Right forelimb (tissue), 1 donor: Measurements from ENCODE around the gene NCK2.

Experiments
- DNase-seq: peaks from one replicate; pipeline ENCODE4 v3.0.0-alpha.2; 2018

Gene NCK2

DNA sequence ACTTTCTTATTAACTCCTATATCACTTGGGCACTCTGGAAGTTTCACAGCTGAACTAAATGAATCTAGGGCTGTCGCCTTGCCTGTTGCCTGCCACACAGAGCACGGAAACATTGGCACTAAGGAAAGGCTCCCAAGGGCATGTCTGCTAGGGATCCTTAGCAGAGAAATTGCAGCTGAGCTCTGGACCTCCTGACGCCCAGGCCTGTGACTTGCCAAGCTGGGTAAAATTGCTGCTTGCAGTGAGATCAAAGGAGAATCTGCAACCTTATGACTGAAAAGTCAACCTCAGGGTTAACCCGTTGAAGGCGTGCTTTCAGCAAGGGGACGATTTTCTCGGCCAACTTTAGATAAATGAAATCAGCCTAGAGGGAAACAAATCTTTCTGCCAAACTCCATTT is 189.8 kb downstream of the NCK2 start:
- no peak for DNase-seq

DNA sequence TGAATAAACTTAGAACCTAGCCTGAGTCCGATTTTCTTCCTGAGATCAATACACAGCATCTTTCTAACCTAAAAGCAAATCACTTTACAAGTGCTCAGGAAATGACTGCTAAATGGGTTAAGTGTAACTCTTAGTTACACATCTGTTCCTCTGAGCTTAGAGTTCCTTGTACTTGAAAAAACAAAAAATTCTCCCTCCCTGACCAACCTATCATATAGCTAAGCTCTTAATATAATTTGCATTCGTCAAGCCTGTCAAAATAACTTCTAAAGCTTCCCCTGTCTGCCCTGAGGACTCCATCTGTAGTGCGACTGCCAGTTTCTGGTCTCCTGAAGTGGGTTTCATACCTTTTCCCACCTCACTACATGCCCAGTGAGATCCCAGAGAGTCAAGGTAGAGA is 190.4 kb downstream of the NCK2 start:
- no peak for DNase-seq

DNA sequence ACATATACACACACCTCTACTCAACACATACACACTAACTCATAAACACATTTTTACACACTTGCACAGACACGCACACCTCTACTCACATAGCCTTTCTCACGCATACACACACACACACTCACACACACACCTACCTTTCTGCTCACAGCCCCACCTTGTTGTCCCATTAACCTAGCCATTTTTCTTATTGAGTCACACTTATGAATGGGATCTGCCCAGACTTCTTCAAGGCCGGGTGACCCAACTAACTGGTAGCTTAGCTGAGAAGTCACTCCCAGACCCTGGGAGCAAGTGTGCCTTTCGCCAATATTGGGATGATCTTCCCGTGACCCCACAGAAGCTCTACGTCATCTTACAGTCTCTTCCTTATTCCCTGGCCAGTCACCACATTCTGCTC is 192.2 kb downstream of the NCK2 start:
- no peak for DNase-seq

DNA sequence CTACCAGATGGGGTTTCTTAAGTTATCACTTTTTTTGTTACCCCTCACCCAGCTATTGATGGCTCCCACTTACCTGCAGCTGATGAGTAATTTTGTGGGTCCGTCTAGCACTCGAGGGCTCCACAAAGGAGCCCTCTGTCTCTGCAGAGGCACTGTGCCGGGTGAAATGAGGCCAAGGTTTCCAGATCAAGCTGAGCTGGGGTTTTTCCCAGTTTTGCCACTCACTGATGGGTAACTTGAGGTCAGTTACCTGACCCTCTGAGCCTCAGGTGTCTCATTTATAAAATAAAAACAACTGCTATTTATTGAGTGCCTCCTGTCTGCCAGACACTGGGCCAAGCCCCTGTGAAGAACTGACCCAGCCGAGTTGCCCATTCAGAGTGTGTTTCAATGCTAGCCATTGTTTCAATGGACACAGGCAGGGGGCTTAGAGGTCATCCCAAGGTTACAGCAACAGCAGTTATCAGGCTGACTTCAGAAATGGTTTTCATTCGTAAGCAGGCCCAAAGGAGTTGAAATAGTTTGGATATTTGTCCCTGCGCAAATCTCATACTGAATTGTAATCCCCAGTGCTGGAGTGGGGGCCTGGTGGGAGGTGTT is 192.9 kb downstream of the NCK2 start:
- DNase-seq, result no peak
